GM12801 (cell line): Measurements from ENCODE around the gene PKDREJ.

ENCODE experiments used
- CTCF ChIP-seq: IDR thresholded peaks from one replicate; pipeline ENCODE4 v1.5.1; 2011; ENCODE audit warnings: control low read depth; ENCODE audit not compliant: insufficient read length; ENCODE audit errors: extremely low read depth

The PKDREJ gene

GRCh38 chr22:46267431-46268279 lies 4.5 kb upstream of the PKDREJ start, which contains the start of gene TTC38:
Gene TTC38, plus strand, starts transcription at chr22:46268008. Its CDS starts 32 bp downstream, at chr22:46268040.
- TF ChIP-seq CTCF, result no peak

- no peak for TF ChIP-seq CTCF
These were observed 511 bp downstream of the PKDREJ start for GRCh38 chr22:46262449-46263215.

GRCh38 chr22:46260038-46260437 lies 3.1 kb downstream of the PKDREJ start:
- no peak for TF ChIP-seq CTCF

DNA sequence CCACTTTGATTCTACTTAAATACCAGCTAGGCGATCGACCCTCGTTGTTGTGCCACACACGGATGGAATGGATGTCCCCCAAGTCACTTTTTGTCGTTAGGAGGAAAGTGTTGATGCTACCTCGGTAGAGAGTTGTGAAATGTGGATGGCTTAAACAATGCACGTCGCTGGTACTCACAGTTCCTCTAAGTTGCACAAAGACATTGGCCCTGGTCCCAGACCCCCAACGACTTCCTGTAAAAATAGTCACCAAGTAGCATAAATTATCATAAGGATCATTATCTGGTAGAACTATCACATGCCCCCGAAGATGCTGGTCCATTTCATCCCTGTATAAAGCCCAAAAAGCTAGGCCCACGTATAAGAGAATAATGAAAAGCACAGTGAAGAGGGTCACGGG lies 3.8 kb downstream of the PKDREJ start:
- TF ChIP-seq CTCF, result no peak

DNA sequence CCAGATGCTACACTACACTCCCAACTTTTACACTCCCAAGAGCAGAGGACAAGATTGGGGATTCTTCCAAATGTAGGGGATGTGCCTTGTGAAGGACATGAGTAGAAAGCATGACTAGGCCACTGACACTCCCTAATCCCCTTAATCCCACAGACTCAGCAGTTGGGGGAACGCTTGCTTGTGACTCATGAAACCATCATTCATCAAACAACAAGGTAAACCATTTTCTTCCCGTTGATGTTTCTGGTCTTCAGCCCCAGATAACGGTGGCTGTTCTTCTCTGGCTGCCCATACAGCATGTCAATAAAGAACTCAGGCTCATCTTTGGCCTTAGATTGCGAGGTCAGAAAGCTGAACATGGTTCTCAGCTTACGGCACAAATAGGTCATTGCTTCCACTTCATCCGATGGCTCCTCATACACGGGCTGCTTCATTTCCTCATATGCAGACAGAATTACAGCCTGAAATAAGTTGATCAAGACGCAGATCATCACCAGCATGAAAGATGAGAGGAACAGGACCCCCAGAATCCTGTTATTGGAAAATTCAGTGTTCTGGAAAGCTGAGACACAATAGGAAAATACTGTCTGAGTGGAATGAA lies 6.7 kb downstream of the PKDREJ start:
- TF ChIP-seq CTCF, result no peak

DNA sequence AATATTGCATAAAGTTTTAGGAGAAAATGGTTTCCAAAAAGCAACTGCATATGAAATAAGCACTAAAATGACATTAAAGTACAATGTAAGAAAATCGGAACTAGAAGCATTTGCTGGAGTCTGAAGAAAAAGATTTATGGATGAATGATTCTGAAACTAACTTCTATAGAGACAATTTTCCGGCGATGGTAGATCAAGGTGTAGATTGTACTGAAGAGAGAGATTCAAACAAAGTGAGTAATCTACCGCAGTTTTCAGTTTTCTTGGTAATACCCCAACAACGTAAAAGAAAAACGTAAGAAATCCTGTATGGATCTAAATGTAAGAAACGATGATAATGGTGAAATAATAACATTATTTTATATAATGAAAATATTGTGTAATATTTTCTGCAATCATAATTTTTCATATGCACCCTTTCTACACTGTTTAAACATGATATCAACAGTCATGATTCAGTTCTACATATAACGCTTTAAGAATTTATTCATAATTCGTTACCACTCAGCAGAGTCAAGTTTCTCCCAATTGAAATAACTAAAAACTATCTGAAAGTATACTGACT lies 11.2 kb downstream of the PKDREJ start:
- no peak for TF ChIP-seq CTCF

GRCh38 chr22:46251266-46251665 lies 11.9 kb downstream of the PKDREJ start:
- no peak for TF ChIP-seq CTCF
